SK-N-SH treated with all-trans-retinoic acid at 6 μM for 48 hours (cell line): ENCODE measurements around the gene MPP2.

ENCODE experiments used
- ARNTL ChIP-seq: fragments of 450-650 bp; formaldehyde crosslinking; IDR thresholded peaks from 2 replicates; pipeline ENCODE4 v1.5.0; 2020; ENCODE audit warnings: low read depth, mild to moderate bottlenecking, moderate library complexity, borderline replicate concordance
- CSDC2 ChIP-seq: fragments of 250-450 bp; sonication (Bioruptor Pico); IDR thresholded peaks from 2 replicates; pipeline ENCODE4 v1.5.0; 2020; ENCODE audit warnings: mild to moderate bottlenecking, moderate library complexity
- PATZ1 ChIP-seq: fragments of 250-450 bp; sonication (Bioruptor Pico); IDR thresholded peaks from 2 replicates; pipeline ENCODE4 v1.8.0; 2020; ENCODE audit warnings: mild to moderate bottlenecking, moderate library complexity, borderline replicate concordance
- TSHZ2 ChIP-seq: fragments of 250-450 bp; sonication (Bioruptor Pico); IDR thresholded peaks from 2 replicates; pipeline ENCODE4 v1.5.0; 2020; ENCODE audit warnings: mild to moderate bottlenecking, moderate library complexity
- ZNF70 ChIP-seq: fragments of 450-650 bp; formaldehyde crosslinking; IDR thresholded peaks from 2 replicates; pipeline ENCODE4 v1.5.0; 2020; ENCODE audit warnings: mild to moderate bottlenecking, moderate library complexity

- no peak for TF ChIP-seq CSDC2 (CRISPR knock-in tag)
- TF ChIP-seq PATZ1, result no peak
- no peak for TF ChIP-seq ARNTL (CRISPR knock-in tag)
- no peak for TF ChIP-seq TSHZ2 (CRISPR knock-in tag)
- TF ChIP-seq ZNF70 (CRISPR knock-in tag), result no peak
Observed at GRCh38 chr17:43911904-43912303, 4.6 kb upstream of the MPP2 start.
